Heart left ventricle (tissue), 16 donors: ENCODE results near the gene ABHD16B. TPM values are rescaled to one million over a fixed set of nuclear protein-coding genes. Genes with fewer than 3 reads are reported as not detected.

ENCODE experiments used
- ATAC-seq, 4 donors: fragments of 200-7000 bp; cut with Tn5 transposase; one replicate each; pipeline ENCODE4 v1.9.1; 2020 to 2022; ENCODE audit warnings: moderate library complexity in 4 of 4, mild to moderate bottlenecking in 3 of 4, moderate number of reproducible peaks in 1 of 4
- DNase-seq, 5 donors: peaks; one replicate each; pipeline ENCODE4 v3.0.0-alpha.2; 2020
- H3K27ac ChIP-seq, 12 donors: fragments of 200-600 bp; sonication (generic) in 4 of 12; one replicate each; pipeline versions ENCODE4 v1.5.0 to v1.8.0; 2016 to 2022; ENCODE audit warnings: mild to moderate bottlenecking in 2 of 12
- H3K27me3 ChIP-seq, 9 donors: fragments of 200-600 bp; sonication (generic) in 2 of 9; one replicate each; pipeline versions ENCODE4 v1.5.1 to v1.8.0; 2016 to 2022; ENCODE audit warnings: mild to moderate bottlenecking in 3 of 9
- H3K36me3 ChIP-seq, 9 donors: fragments of 200-600 bp; sonication (generic) in 2 of 9; one replicate each; pipeline versions ENCODE4 v1.5.0 to v1.8.0; 2018 to 2022; ENCODE audit warnings: mild to moderate bottlenecking in 2 of 9
- H3K4me1 ChIP-seq, 12 donors: fragments of 200-600 bp; sonication (generic) in 4 of 12; one replicate each; pipeline versions ENCODE4 v1.5.0 to v1.8.0; 2016 to 2022; ENCODE audit warnings: mild to moderate bottlenecking in 3 of 12
- H3K4me3 ChIP-seq, 12 donors: fragments of 200-600 bp; sonication (generic) in 4 of 12; one replicate each; pipeline versions ENCODE4 v1.5.0 to v1.8.0; 2017 to 2022; ENCODE audit warnings: mild to moderate bottlenecking in 9 of 12, moderate library complexity in 4 of 12
- H3K9me3 ChIP-seq, 12 donors: fragments of 200-600 bp; sonication (generic) in 4 of 12; one replicate each; pipeline versions ENCODE4 v1.5.0 to v1.8.0; 2016 to 2022; ENCODE audit warnings: mild to moderate bottlenecking in 1 of 12
- POLR2A ChIP-seq, 2 donors: fragments of 450-650 bp; IDR thresholded peaks; one replicate each; pipeline ENCODE4 v1.6.1; 2017; ENCODE audit warnings: antibody characterized with exemption in 2 of 2, mild to moderate bottlenecking in 2 of 2, moderate library complexity in 2 of 2
- WGBS, 4 donors: extraction: QIAGEN DNeasy Blood & Tissue Kit in 2 of 4; methylation state at CpG; one replicate each; pipeline versions ENCODE4 v1.1.5 to v1.1.7; 2013 to 2018; 5-methylcytosine and 5-hydroxymethylcytosine counted together
- intact Hi-C, 10 donors: fragments of 100-400 bp; cut with DNase I; formaldehyde crosslinking; loops; one replicate each; pipeline versions ENCODE4 v1.11.1 to v1.14.2; 2022
- polyA plus RNA-seq, 2 donors: library from polyadenylated mRNA; stranded (reverse); fragments of 200-250 nt; gene quantifications; one replicate each; pipeline ENCODE4 v1.2.3, GENCODE V29; 2013
- total RNA-seq, 9 donors: library from RNA; depleted of rRNA in 2 of 9; stranded (reverse); fragments of >200 nt in 2 of 9; fragmentation: NEBNext Ultra II Directional in 3 of 9; extraction: Animal tissue kit (Norgen Biotek cat#: 25700) in 3 of 9; gene quantifications; one replicate each; pipeline versions ENCODE4 v1.1.0 to v1.2.4, GENCODE V29; 2016 to 2023
- TF ChIP-seq, protein P1 (sequence below), 12 donors: fragments of 200-600 bp; sonication (generic) in 4 of 12; IDR thresholded peaks; one replicate each; pipeline versions ENCODE4 v1.5.0 to v1.8.0; 2018 to 2022; ENCODE audit warnings: antibody characterized with exemption in 12 of 12, mild to moderate bottlenecking in 5 of 12
- donor health status: ischemic (EF 13 %, LVEDD 7.1; RV severe dilation, severe dysfunction).
- donor health status: healthy with polysubstance abuse.
- donor health status: DM: no; HTN: yes; CAD: no.
- donor health status: DM: no; HTN: no; CAD: no.
- donor health status: ischemic (EF 25% LVEDD 6.9; RV normal size, moderate dysfunction).
- donor health status: ischemic (EF 25% LVEDD 5.7; RV mildly dilated, moderate dysfunction).
- donor health status: healthy.
- donor health status: DM: yes; HTN: yes; CAD: no.
- donor health status: ischemic (EF 35%, LVEDD 5.7; RV mildly dilated, moderate dysfunction).
- donor health status: nonischemic (EF 11% LVEDD 7.7; RV severe dilation, severe dysfunction).
- donor health status: DM: yes; HTN: yes; CAD: no.
- donor health status: PGD.
- donor health status: ischemic (EF 29% LVEDD 5.4; RV normal size, mild dysfunction).
- donor health status: nonischemic (EF 23%, LVEDD 6.1; RV moderate dilation, normal function).

The ABHD16B gene
- total and polyA plus RNA-seq, 11 donors = 0.12 to 0.72 TPM; not detected in 9

- H3K27me3 ChIP-seq = peaks cover 0 to 17% (median 0%) of the 10 kb centered on the region in 9 donors
- H3K27ac ChIP-seq = peak overlapping the region in 11 of 12 donors; percentile 32 to 86 (median 70)
- WGBS, 4 donors = 27 to 44% (median 33%) methylated on average over 10 to 21 of the region's 21 CpGs
- peak; percentile 88 to 96 (median 92) for DNase-seq
- peaks cover 13 to 43% (median 35%) of the 10 kb centered on the region in 12 donors for H3K4me1 ChIP-seq
- no peaks in the 10 kb centered on the region for H3K9me3 ChIP-seq
- peak; percentile 85 to 94 (median 92) for ATAC-seq
- H3K4me3 ChIP-seq = peak overlapping the region in 1 of 12 donors; percentile 13
- no peaks in the 10 kb centered on the region for H3K36me3 ChIP-seq
- intact Hi-C loops = no loop called here
- TF ChIP-seq, protein P1, sequence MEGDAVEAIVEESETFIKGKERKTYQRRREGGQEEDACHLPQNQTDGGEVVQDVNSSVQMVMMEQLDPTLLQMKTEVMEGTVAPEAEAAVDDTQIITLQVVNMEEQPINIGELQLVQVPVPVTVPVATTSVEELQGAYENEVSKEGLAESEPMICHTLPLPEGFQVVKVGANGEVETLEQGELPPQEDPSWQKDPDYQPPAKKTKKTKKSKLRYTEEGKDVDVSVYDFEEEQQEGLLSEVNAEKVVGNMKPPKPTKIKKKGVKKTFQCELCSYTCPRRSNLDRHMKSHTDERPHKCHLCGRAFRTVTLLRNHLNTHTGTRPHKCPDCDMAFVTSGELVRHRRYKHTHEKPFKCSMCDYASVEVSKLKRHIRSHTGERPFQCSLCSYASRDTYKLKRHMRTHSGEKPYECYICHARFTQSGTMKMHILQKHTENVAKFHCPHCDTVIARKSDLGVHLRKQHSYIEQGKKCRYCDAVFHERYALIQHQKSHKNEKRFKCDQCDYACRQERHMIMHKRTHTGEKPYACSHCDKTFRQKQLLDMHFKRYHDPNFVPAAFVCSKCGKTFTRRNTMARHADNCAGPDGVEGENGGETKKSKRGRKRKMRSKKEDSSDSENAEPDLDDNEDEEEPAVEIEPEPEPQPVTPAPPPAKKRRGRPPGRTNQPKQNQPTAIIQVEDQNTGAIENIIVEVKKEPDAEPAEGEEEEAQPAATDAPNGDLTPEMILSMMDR (IDR thresholded peaks at IDR 0.05) = no peak
- peak in 1 of 2 donors; percentile 16 for TF ChIP-seq POLR2A (IDR thresholded peaks at IDR 0.05)
These were observed 26.1 kb upstream of the ABHD16B start for GRCh38 chr20:63835021-63835858.

- TF ChIP-seq, protein P1 (IDR thresholded peaks at IDR 0.05) = no peak
- no peak for TF ChIP-seq POLR2A (IDR thresholded peaks at IDR 0.05)
- no peaks in the 10 kb centered on the region for H3K9me3 ChIP-seq
- no peak for DNase-seq
- H3K27ac ChIP-seq = no peak overlapping the region
- 88 to 91% (median 90%) methylated on average over 24 to 27 of the region's 27 CpGs for WGBS, 4 donors
- ATAC-seq = no peak
- peaks cover 0 to 13% (median 0%) of the 10 kb centered on the region in 9 donors for H3K27me3 ChIP-seq
- intact Hi-C loops = no loop called here
- no peaks in the 10 kb centered on the region for H3K36me3 ChIP-seq
- no peak overlapping the region for H3K4me3 ChIP-seq
- peaks cover 13 to 39% (median 35%) of the 10 kb centered on the region in 12 donors for H3K4me1 ChIP-seq
These were observed 24.6 kb upstream of the ABHD16B start for GRCh38 chr20:63836458-63837344.

DNA sequence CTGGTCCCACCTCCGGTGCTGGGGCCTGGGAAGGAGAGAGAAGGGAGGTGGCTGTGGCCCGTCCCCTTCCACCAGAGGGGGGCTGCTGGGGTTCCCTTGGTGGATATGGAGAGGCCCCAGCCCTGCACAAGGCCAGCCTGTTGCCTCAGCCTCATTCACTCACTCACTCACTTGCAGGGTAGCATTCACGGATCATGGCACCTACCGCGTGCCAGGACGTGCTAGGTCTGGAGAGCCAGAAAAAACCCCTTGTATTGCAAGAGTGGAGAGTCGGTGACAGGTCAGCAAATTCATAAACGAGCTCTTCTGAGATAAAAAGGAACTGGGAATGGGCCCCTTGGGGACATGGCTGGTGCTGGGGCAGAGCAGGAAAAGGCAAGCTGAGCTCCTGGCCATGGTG, 23.8 kb upstream of the ABHD16B start:
- Histone ChIP-seq H3K36me3 (no peaks in the 10 kb centered on the region), H3K4me1 (peaks cover 13 to 32% (median 31%) of the 10 kb centered on the region in 12 donors), H3K27me3 (peaks cover 0 to 6% (median 0%) of the 10 kb centered on the region in 9 donors), H3K4me3 (no peak overlapping the region), H3K27ac (no peak overlapping the region), H3K9me3 (no peaks in the 10 kb centered on the region)
- DNase-seq = no peak
- intact Hi-C loops = no loop called here
- 62 to 68% (median 65%) methylated on average over 8 of the region's 8 CpGs for WGBS, 4 donors
- TF ChIP-seq, protein P1 (IDR thresholded peaks at IDR 0.05) = no peak
- no peak for TF ChIP-seq POLR2A (IDR thresholded peaks at IDR 0.05)
- no peak for ATAC-seq

DNA sequence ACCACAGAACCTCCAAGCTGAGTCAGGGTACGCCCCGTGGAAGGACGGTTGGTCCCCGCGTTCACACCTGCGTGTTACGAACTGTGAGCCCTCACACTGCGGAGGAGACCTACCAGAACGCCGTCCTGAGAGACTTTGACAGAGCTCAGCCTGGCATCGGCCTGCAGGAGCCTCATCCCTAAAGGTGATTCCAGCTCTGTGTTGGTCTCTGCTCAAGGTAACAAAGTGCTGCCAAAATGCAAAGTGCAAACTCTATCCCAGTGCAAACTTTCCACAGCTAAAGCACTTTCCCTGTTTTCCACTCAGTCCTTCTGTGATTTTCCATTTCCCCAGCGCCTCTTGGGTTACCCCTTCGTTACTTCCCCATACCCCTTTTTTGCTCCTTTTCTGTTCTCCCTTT, 21.7 kb upstream of the ABHD16B start:
- Histone ChIP-seq H3K27ac (no peak overlapping the region), H3K4me1 (peaks cover 1 to 22% (median 14%) of the 10 kb centered on the region in 12 donors), H3K36me3 (no peaks in the 10 kb centered on the region), H3K27me3 (peaks cover 0 to 14% (median 0%) of the 10 kb centered on the region in 9 donors), H3K9me3 (no peaks in the 10 kb centered on the region), H3K4me3 (no peak overlapping the region)
- no peak for ATAC-seq
- TF ChIP-seq POLR2A (IDR thresholded peaks at IDR 0.05) = no peak
- TF ChIP-seq, protein P1 (IDR thresholded peaks at IDR 0.05) = no peak
- intact Hi-C loops = no loop called here
- no peak for DNase-seq
- WGBS, 4 donors = 79 to 93% (median 91%) methylated on average over 6 to 13 of the region's 13 CpGs
